PC-9 (cell line): ENCODE measurements around the gene GATAD2B.

ENCODE experiments used
- CTCF ChIP-seq: fragments of 200-600 bp; sonication (generic); conservative IDR thresholded peaks from 2 replicates; pipeline ENCODE4 v1.6.1; 2017; ENCODE audit warnings: mixed run types, antibody characterized with exemption, mild to moderate bottlenecking, moderate library complexity
- EZH2 ChIP-seq: fragments of 200-600 bp; sonication (generic); IDR thresholded peaks from 2 replicates; pipeline ENCODE4 v1.8.0; 2017; ENCODE audit warnings: antibody characterized with exemption, low read depth

- TF ChIP-seq CTCF (no peak), EZH2 (no peak)
These were observed 18.8 kb downstream of the GATAD2B start for GRCh38 chr1:153903841-153904455.
